IMR-90 (cell line): ENCODE results near the gene TTLL4. TPM values are rescaled to one million over a fixed set of nuclear protein-coding genes. Genes with fewer than 3 reads are reported as not detected.

Source experiments
- ATAC-seq: fragments of 200-7000 bp; cut with Tn5 transposase; 2 replicates; pipeline ENCODE4 v1.9.1; 2020; ENCODE audit warnings: low read depth, mild to moderate bottlenecking, moderate library complexity
- BruUV-seq: library from RNA; stranded (reverse); fragments of 400-500 nt; replicated peaks from 2 replicates; lab custom pipeline; 2021; lab: Mats Ljungman, UMichigan
- CTCF ChIA-PET: fragments of 300-600 bp; formaldehyde crosslinking; extraction: SDS; loops from one replicate; lab custom pipeline; 2021; ENCODE audit warnings: antibody characterized with exemption; lab: Yijun Ruan, JAX
- POLR2A ChIA-PET: fragments of 300-600 bp; sonication (Branson Sonifier 250); formaldehyde crosslinking; loops from one replicate; lab custom pipeline; 2022; ENCODE audit warnings: antibody characterized with exemption; ENCODE audit not compliant: unreplicated experiment; lab: Charles Lee
- DNase-seq: peaks from one replicate; pipeline ENCODE4 v3.0.0; 2013
- H2AFZ ChIP-seq: replicated peaks from 2 replicates; pipeline ENCODE3; 2013; ENCODE audit warnings: low read length, mild to moderate bottlenecking; ENCODE audit not compliant: poor library complexity
- H2AK5ac ChIP-seq: 2 replicates; pipeline ENCODE4 v1.6.1; 2013; ENCODE audit warnings: low read depth, low read length, inconsistent platforms
- H2AK9ac ChIP-seq: replicated peaks from 2 replicates; pipeline ENCODE3; 2013; ENCODE audit warnings: mild to moderate bottlenecking, low read depth, low read length, moderate library complexity; ENCODE audit not compliant: poor library complexity
- H2BK120ac ChIP-seq: 2 replicates; pipeline ENCODE4 v1.6.1; 2013; ENCODE audit warnings: low read depth, low read length, inconsistent platforms
- H2BK15ac ChIP-seq: 3 replicates; pipeline ENCODE4 v1.6.1; 2013; ENCODE audit warnings: low read depth, low read length, inconsistent platforms
- H2BK20ac ChIP-seq: 2 replicates; pipeline ENCODE4 v1.6.1; 2013; ENCODE audit warnings: low read depth, mild to moderate bottlenecking, inconsistent platforms, low read length, moderate library complexity
- H2BK5ac ChIP-seq: 2 replicates; pipeline ENCODE4 v1.6.1; 2013; ENCODE audit warnings: mild to moderate bottlenecking, low read depth, low read length, inconsistent platforms; ENCODE audit not compliant: poor library complexity, severe bottlenecking
- H3K14ac ChIP-seq: replicated peaks from 2 replicates; pipeline ENCODE4 v1.6.1; 2013; ENCODE audit warnings: low read depth, low read length, inconsistent platforms
- H3K18ac ChIP-seq: 2 replicates; pipeline ENCODE4 v1.6.1; 2013; ENCODE audit warnings: low read depth, low read length, control low read depth
- H3K23ac ChIP-seq: 2 replicates; pipeline ENCODE4 v1.6.1; 2013; ENCODE audit warnings: low read depth, low read length, inconsistent platforms
- H3K27ac ChIP-seq: 2 replicates; pipeline ENCODE4 v1.5.1; 2013; ENCODE audit warnings: mild to moderate bottlenecking, control low read depth, low read length; ENCODE audit not compliant: insufficient read depth
- H3K27me3 ChIP-seq: 2 replicates; pipeline ENCODE4 v1.6.1; 2013; ENCODE audit warnings: low read length; ENCODE audit not compliant: control insufficient read depth, insufficient read depth
- H3K36me3 ChIP-seq: 2 replicates; pipeline ENCODE4 v1.6.1; 2013; ENCODE audit warnings: low read length, mixed read lengths; ENCODE audit not compliant: control insufficient read depth, insufficient read depth
- H3K4ac ChIP-seq: 2 replicates; pipeline ENCODE4 v1.6.1; 2013; ENCODE audit warnings: low read depth, low read length, inconsistent platforms
- H3K4me1 ChIP-seq: 2 replicates; pipeline ENCODE4 v1.6.1; 2013; ENCODE audit warnings: low read length, mixed read lengths; ENCODE audit not compliant: control insufficient read depth, insufficient read depth
- H3K4me2 ChIP-seq: 2 replicates; pipeline ENCODE4 v1.6.1; 2013; ENCODE audit warnings: low read depth, mild to moderate bottlenecking, control low read depth, low read length, moderate library complexity
- H3K4me3 ChIP-seq: 2 replicates; pipeline ENCODE4 v1.5.1; 2013; ENCODE audit warnings: low read depth, mild to moderate bottlenecking, control low read depth, low read length, moderate library complexity; ENCODE audit not compliant: insufficient read depth
- H3K56ac ChIP-seq: 2 replicates; pipeline ENCODE4 v1.6.1; 2013; ENCODE audit warnings: low read length, inconsistent platforms; ENCODE audit not compliant: insufficient read depth; ENCODE audit errors: extremely low read depth
- H3K79me1 ChIP-seq, 2 experiments: 2 replicates each; pipeline ENCODE4 v1.6.1; 2013; ENCODE audit warnings: low read length in 2 of 2, inconsistent platforms in 1 of 2, low read depth in 1 of 2
- H3K9ac ChIP-seq: 2 replicates; pipeline ENCODE4 v1.6.1; 2013; ENCODE audit warnings: low read depth, low read length, control low read depth
- H3K9me1 ChIP-seq: 2 replicates; pipeline ENCODE4 v1.6.1; 2013; ENCODE audit warnings: low read length, inconsistent platforms; ENCODE audit not compliant: insufficient read depth
- H3K9me3 ChIP-seq: 2 replicates; pipeline ENCODE4 v1.6.1; 2013; ENCODE audit warnings: low read length; ENCODE audit not compliant: control insufficient read depth, insufficient read depth
- H4K20me1 ChIP-seq: 2 replicates; pipeline ENCODE4 v1.6.1; 2013; ENCODE audit warnings: low read length, inconsistent platforms; ENCODE audit not compliant: insufficient read depth
- H4K5ac ChIP-seq: 2 replicates; pipeline ENCODE4 v1.6.1; 2013; ENCODE audit warnings: mild to moderate bottlenecking, low read depth, low read length, control low read depth
- H4K8ac ChIP-seq, 2 experiments: 2 replicates each; pipeline ENCODE4 v1.6.1; 2013; ENCODE audit warnings: low read depth in 2 of 2, low read length in 2 of 2, control low read depth in 1 of 2, inconsistent platforms in 1 of 2
- H4K91ac ChIP-seq: 2 replicates; pipeline ENCODE4 v1.6.1; 2013; ENCODE audit warnings: low read depth, low read length, inconsistent platforms; ENCODE audit not compliant: insufficient read depth
- BHLHE40 ChIP-seq: fragments of 150-350 bp; IDR thresholded peaks from 2 replicates; pipeline ENCODE4 v1.6.1; 2016; ENCODE audit warnings: mild to moderate bottlenecking, low read depth, low read length
- CEBPB ChIP-seq: IDR thresholded peaks from 2 replicates; pipeline ENCODE4 v1.6.1; 2012; ENCODE audit warnings: low read depth, low read length, improper control_type of control experiment
- CHD1 ChIP-seq: IDR thresholded peaks from 2 replicates; pipeline ENCODE4 v1.6.1; 2012; ENCODE audit warnings: low read depth, low read length, improper control_type of control experiment
- FOS ChIP-seq: fragments of 150-350 bp; IDR thresholded peaks from 2 replicates; pipeline ENCODE4 v1.6.1; 2016; ENCODE audit warnings: low read depth, low read length
- MAZ ChIP-seq: IDR thresholded peaks from 2 replicates; pipeline ENCODE4 v1.6.1; 2012; ENCODE audit warnings: low read depth, mild to moderate bottlenecking, low read length, improper control_type of control experiment, moderate library complexity, borderline replicate concordance
- MXI1 ChIP-seq: IDR thresholded peaks from 2 replicates; pipeline ENCODE4 v1.6.1; 2012; ENCODE audit warnings: low read depth, mild to moderate bottlenecking, low read length, moderate library complexity, borderline replicate concordance
- NFE2L2 ChIP-seq: fragments of 150-350 bp; IDR thresholded peaks from 2 replicates; pipeline ENCODE4 v1.6.1; 2016; ENCODE audit warnings: low read depth, mild to moderate bottlenecking, low read length
- POLR2A ChIP-seq: IDR thresholded peaks from 2 replicates; pipeline ENCODE4 v1.6.1; 2012; ENCODE audit warnings: mild to moderate bottlenecking, low read depth, low read length
- RAD21 ChIP-seq: IDR thresholded peaks from 2 replicates; pipeline ENCODE4 v1.6.1; 2012; ENCODE audit warnings: low read length, improper control_type of control experiment
- RCOR1 ChIP-seq: IDR thresholded peaks from 2 replicates; pipeline ENCODE4 v1.6.1; 2012; ENCODE audit warnings: mild to moderate bottlenecking, low read length, improper control_type of control experiment; ENCODE audit not compliant: insufficient replicate concordance
- RFX5 ChIP-seq: IDR thresholded peaks from 2 replicates; pipeline ENCODE4 v1.8.0; 2012; ENCODE audit warnings: low read depth, mild to moderate bottlenecking, low read length, moderate library complexity
- SMC3 ChIP-seq: fragments of 150-350 bp; IDR thresholded peaks from 2 replicates; pipeline ENCODE4 v1.6.1; 2016; ENCODE audit warnings: low read depth, mild to moderate bottlenecking, antibody characterized with exemption, low read length, moderate library complexity
- WGBS, 2 experiments: methylation state at CpG; one replicate each; pipeline versions ENCODE4 v1.1.5 to v1.1.7; 2013; ENCODE audit warnings: missing lambda C conversion rate in 2 of 2; ENCODE audit not compliant: insufficient read length in 1 of 2; ENCODE audit errors: extremely low coverage in 2 of 2; 5-methylcytosine and 5-hydroxymethylcytosine counted together
- dilution Hi-C: fragments of 300-500 bp; cut with HindIII; formaldehyde crosslinking; loops from one replicate; pipeline ENCODE4 v1.14.3; 2018; ENCODE audit warnings: low sequenced_read_pairs; ENCODE audit not compliant: unreplicated experiment
- in situ Hi-C: fragments of 300-500 bp; cut with MboI; formaldehyde crosslinking; loops from 3 replicates; pipeline ENCODE4 v1.14.3; 2019; ENCODE audit warnings: low sequenced_read_pairs, inconsistent platforms, mixed read lengths
- intact Hi-C: fragments of 100-400 bp; cut with micrococcal nuclease; formaldehyde crosslinking; loops from 2 replicates; pipeline ENCODE4 v1.10.0; 2022
- polyA plus RNA-seq, 3 experiments: library from polyadenylated mRNA; depleted of rRNA; stranded (reverse); fragments of >200 nt; gene quantifications; 2 replicates each; pipeline ENCODE4 v1.2.3, GENCODE V29; 2012; ENCODE audit warnings: low replicate concordance in 1 of 3
- total RNA-seq: library from RNA; depleted of rRNA; stranded (reverse); fragments of >200 nt; gene quantifications from 2 replicates; pipeline ENCODE4 v1.2.3, GENCODE V29; 2012
- TF ChIP-seq, protein P1 (sequence below): conservative IDR thresholded peaks from 2 replicates; pipeline ENCODE4 v1.5.1; 2012; ENCODE audit warnings: mild to moderate bottlenecking, low read depth, low read length, improper control_type of control experiment
- TF ChIP-seq, protein P2 (sequence below): fragments of 150-350 bp; IDR thresholded peaks from 2 replicates; pipeline ENCODE4 v1.6.1; 2017; ENCODE audit warnings: mild to moderate bottlenecking, antibody characterized with exemption, low read length, low read depth

Gene TTLL4
- total and polyA plus RNA-seq, 2 of the 4 experiments (the other 2 are of a cell fraction), result 9.0 to 22.9 TPM

DNA sequence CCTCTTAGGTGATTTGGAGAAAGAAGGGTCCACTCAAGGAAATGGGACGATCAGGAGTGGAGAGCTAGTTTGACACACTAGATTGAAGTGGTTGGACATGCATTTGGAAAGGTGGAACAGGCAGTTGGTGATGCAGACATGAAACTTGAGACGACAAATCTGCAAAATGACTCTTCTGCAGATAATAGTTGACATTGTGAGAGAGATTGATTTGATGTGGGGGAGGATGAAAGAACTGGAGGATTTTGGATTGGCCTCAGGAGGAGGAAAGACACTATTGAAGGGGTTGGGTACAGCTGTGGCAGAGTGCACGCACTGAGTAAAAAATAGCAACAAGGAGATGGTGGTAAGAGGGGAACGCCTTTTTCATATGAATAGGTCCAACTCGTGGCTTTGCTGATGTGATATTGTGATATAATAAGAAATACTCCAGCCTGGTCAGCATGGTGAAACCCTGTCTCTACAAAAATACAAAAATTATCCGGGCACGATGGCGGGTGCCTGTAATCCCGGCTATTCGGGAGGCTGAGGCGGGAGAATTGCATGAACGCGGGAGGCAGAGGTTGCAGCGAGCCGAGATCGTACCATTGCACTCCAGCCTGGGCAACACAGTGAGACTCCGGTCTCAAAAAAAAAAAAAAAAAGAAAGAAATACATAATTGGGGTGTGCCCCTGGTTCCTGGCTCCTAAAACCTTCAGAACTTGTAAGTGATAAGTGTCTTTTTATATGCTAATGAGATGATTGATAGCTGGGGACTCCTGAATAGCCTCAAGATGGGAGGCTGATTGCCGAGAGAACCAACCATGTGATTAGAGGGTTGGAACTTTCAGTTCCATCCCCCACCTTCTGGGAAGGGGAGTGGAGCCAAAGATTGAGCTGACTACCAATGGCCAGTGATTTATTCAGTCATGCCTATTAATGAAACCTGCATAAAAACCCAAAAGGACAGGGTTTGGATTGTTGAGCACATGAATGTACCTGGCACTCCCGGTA lies 9.7 kb downstream of the TTLL4 start:
- H3K27me3 ChIP-seq, result no peaks in the 10 kb centered on the region
- no peak overlapping the region for H4K8ac ChIP-seq
- dilution Hi-C loops, result no loop called here
- CTCF ChIA-PET, result no interaction called here
- POLR2A ChIA-PET, result interaction anchor here (1.2 kb wide), 1 partner anchor 11 kb away, joined by 4 read pairs; no protein-coding TSS in a partner anchor
- DNase-seq (no peak), ATAC-seq (no peak)
- no peak overlapping the region for H3K4me2 ChIP-seq
- H3K36me3 ChIP-seq, result peaks cover 1% of the 10 kb centered on the region; the same call in 1 of the 2 replicates
- H2BK5ac ChIP-seq, result no peak overlapping the region
- WGBS, 2 experiments, result 100% methylated on average over 7 of the region's 19 CpGs; no CpG with 5 or more reads in 1 of the 2 experiments
- H3K14ac ChIP-seq, result no peak overlapping the region
- no peak overlapping the region; the same call in 1 of the 2 replicates for H3K23ac ChIP-seq
- H3K9me1 ChIP-seq, result peaks cover 9% of the 10 kb centered on the region
- H3K4ac ChIP-seq, result no peak overlapping the region
- no peak overlapping the region for H2AK5ac ChIP-seq
- TF ChIP-seq POLR2A (no peak), MXI1 (no peak), RFX5 (no peak), NFE2L2 (no peak), FOS (no peak), RCOR1 (no peak), BHLHE40 (no peak), CHD1 (no peak), CEBPB (no peak), MAZ (no peak), SMC3 (no peak), RAD21 (no peak)
- TF ChIP-seq, protein P1, sequence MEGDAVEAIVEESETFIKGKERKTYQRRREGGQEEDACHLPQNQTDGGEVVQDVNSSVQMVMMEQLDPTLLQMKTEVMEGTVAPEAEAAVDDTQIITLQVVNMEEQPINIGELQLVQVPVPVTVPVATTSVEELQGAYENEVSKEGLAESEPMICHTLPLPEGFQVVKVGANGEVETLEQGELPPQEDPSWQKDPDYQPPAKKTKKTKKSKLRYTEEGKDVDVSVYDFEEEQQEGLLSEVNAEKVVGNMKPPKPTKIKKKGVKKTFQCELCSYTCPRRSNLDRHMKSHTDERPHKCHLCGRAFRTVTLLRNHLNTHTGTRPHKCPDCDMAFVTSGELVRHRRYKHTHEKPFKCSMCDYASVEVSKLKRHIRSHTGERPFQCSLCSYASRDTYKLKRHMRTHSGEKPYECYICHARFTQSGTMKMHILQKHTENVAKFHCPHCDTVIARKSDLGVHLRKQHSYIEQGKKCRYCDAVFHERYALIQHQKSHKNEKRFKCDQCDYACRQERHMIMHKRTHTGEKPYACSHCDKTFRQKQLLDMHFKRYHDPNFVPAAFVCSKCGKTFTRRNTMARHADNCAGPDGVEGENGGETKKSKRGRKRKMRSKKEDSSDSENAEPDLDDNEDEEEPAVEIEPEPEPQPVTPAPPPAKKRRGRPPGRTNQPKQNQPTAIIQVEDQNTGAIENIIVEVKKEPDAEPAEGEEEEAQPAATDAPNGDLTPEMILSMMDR, result no peak
- TF ChIP-seq, protein P2, sequence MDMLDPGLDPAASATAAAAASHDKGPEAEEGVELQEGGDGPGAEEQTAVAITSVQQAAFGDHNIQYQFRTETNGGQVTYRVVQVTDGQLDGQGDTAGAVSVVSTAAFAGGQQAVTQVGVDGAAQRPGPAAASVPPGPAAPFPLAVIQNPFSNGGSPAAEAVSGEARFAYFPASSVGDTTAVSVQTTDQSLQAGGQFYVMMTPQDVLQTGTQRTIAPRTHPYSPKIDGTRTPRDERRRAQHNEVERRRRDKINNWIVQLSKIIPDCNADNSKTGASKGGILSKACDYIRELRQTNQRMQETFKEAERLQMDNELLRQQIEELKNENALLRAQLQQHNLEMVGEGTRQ, result no peak
- H3K4me3 ChIP-seq, result no peak overlapping the region
- BruUV-seq, result no TSS peak
- H3K4me1 ChIP-seq, result peaks cover 12% of the 10 kb centered on the region
- H4K20me1 ChIP-seq, result no peaks in the 10 kb centered on the region
- peaks cover 41 to 82% of the 10 kb centered on the region in 2 experiments for H3K79me1 ChIP-seq
- no peak overlapping the region for H3K9ac ChIP-seq
- no peak overlapping the region for H4K5ac ChIP-seq
- no peak overlapping the region for H2AK9ac ChIP-seq
- no peak overlapping the region for H2BK15ac ChIP-seq
- no peak overlapping the region for H4K91ac ChIP-seq
- intact Hi-C loops, result no loop called here
- H3K56ac ChIP-seq, result no peak overlapping the region
- no peak overlapping the region for H2BK20ac ChIP-seq
- no peak overlapping the region for H3K18ac ChIP-seq
- H3K9me3 ChIP-seq, result peaks cover 2% of the 10 kb centered on the region; the same call in 1 of the 2 replicates
- in situ Hi-C loops, result no loop called here
- no peak overlapping the region for H2BK120ac ChIP-seq
- H2AFZ ChIP-seq, result no peak overlapping the region
- no peak overlapping the region for H3K27ac ChIP-seq
